H9 (cell line): ENCODE measurements around the gene SNX14. TPM values are rescaled to one million over a fixed set of nuclear protein-coding genes. Genes with fewer than 3 reads are reported as not detected.

Source experiments
- DNase-seq: peaks from one replicate; pipeline ENCODE4 v3.0.0-alpha.2; 2017
- H2AFZ ChIP-seq: one replicate; pipeline ENCODE4 v1.6.1; 2013; ENCODE audit warnings: mild to moderate bottlenecking, low read length, control low read depth, moderate library complexity
- H2AK5ac ChIP-seq: 2 replicates; pipeline ENCODE4 v1.6.1; 2013; ENCODE audit warnings: low read length, control low read depth, mixed read lengths; ENCODE audit not compliant: insufficient read length
- H2BK120ac ChIP-seq: one replicate; pipeline ENCODE4 v1.6.1; 2013; ENCODE audit warnings: low read depth, mild to moderate bottlenecking, low read length, control low read depth, inconsistent platforms; ENCODE audit not compliant: poor library complexity, severe bottlenecking
- H2BK12ac ChIP-seq: 2 replicates; pipeline ENCODE4 v1.6.1; 2013; ENCODE audit warnings: low read length, control low read depth, mixed read lengths, low read depth; ENCODE audit not compliant: insufficient read length
- H2BK15ac ChIP-seq: 2 replicates; pipeline ENCODE4 v1.6.1; 2013; ENCODE audit warnings: low read depth, low read length, control low read depth
- H2BK20ac ChIP-seq: one replicate; pipeline ENCODE4 v1.6.1; 2013; ENCODE audit warnings: low read depth, mild to moderate bottlenecking, low read length, control low read depth, inconsistent platforms; ENCODE audit not compliant: poor library complexity, severe bottlenecking
- H2BK5ac ChIP-seq: 2 replicates; pipeline ENCODE4 v1.6.1; 2013; ENCODE audit warnings: low read length, control low read depth, mixed read lengths; ENCODE audit not compliant: insufficient read length
- H3K14ac ChIP-seq: 2 replicates; pipeline ENCODE4 v1.6.1; 2013; ENCODE audit warnings: low read length, control low read depth; ENCODE audit not compliant: insufficient read depth
- H3K18ac ChIP-seq: 2 replicates; pipeline ENCODE4 v1.6.1; 2013; ENCODE audit warnings: low read depth, mild to moderate bottlenecking, mixed read lengths, low read length, control low read depth; ENCODE audit not compliant: insufficient read length
- H3K23ac ChIP-seq: 2 replicates; pipeline ENCODE4 v1.6.1; 2013; ENCODE audit warnings: low read length, control low read depth, mixed read lengths, low read depth; ENCODE audit not compliant: insufficient read length
- H3K23me2 ChIP-seq: 2 replicates; pipeline ENCODE4 v1.6.1; 2013; ENCODE audit warnings: low read depth, mild to moderate bottlenecking, mixed read lengths, low read length, control low read depth; ENCODE audit not compliant: insufficient read length, poor library complexity, severe bottlenecking
- H3K27ac ChIP-seq: 2 replicates; pipeline ENCODE4 v1.5.1; 2013; ENCODE audit warnings: low read length, control low read depth, mixed read lengths, low read depth; ENCODE audit not compliant: insufficient read length
- H3K27me3 ChIP-seq: 2 replicates; pipeline ENCODE4 v1.6.1; 2013; ENCODE audit warnings: low read length, control low read depth, inconsistent platforms; ENCODE audit not compliant: insufficient read depth
- H3K4ac ChIP-seq: 2 replicates; pipeline ENCODE4 v1.6.1; 2013; ENCODE audit warnings: low read depth, mild to moderate bottlenecking, control low read depth, inconsistent platforms, low read length, moderate library complexity
- H3K4me1 ChIP-seq: 2 replicates; pipeline ENCODE4 v1.6.1; 2013; ENCODE audit warnings: low read length, control low read depth, inconsistent platforms; ENCODE audit not compliant: insufficient read depth
- H3K4me2 ChIP-seq: 2 replicates; pipeline ENCODE4 v1.6.1; 2013; ENCODE audit warnings: low read length, control low read depth, mixed read lengths; ENCODE audit not compliant: insufficient read length, insufficient read depth
- H3K56ac ChIP-seq: 2 replicates; pipeline ENCODE4 v1.6.1; 2013; ENCODE audit warnings: low read depth, mild to moderate bottlenecking, mixed read lengths, low read length, control low read depth; ENCODE audit not compliant: insufficient read length
- H3K79me1 ChIP-seq: 2 replicates; pipeline ENCODE4 v1.6.1; 2013; ENCODE audit warnings: low read depth, mild to moderate bottlenecking, moderate library complexity, low read length, control low read depth, inconsistent platforms; ENCODE audit not compliant: insufficient read depth, poor library complexity, severe bottlenecking
- H3K79me2 ChIP-seq: 2 replicates; pipeline ENCODE4 v1.6.1; 2013; ENCODE audit warnings: low read length, control low read depth, inconsistent platforms; ENCODE audit not compliant: insufficient read depth
- H3K9ac ChIP-seq: 2 replicates; pipeline ENCODE4 v1.6.1; 2013; ENCODE audit warnings: low read length, control low read depth, mixed read lengths; ENCODE audit not compliant: insufficient read length; ENCODE audit errors: extremely low read depth
- H3K9me3 ChIP-seq: one replicate; pipeline ENCODE4 v1.6.1; 2013; ENCODE audit warnings: low read depth, low read length, inconsistent platforms; ENCODE audit not compliant: control insufficient read depth
- H3T11ph ChIP-seq: one replicate; pipeline ENCODE4 v1.6.1; 2013; ENCODE audit warnings: mild to moderate bottlenecking, low read length, control low read depth, inconsistent platforms
- H4K20me1 ChIP-seq: one replicate; pipeline ENCODE4 v1.6.1; 2013; ENCODE audit not compliant: control insufficient read depth, insufficient read length, insufficient read depth
- H4K5ac ChIP-seq: 2 replicates; pipeline ENCODE4 v1.6.1; 2013; ENCODE audit warnings: low read depth, mild to moderate bottlenecking, mixed read lengths, low read length, control low read depth; ENCODE audit not compliant: insufficient read length
- H4K8ac ChIP-seq: replicated peaks from 2 replicates; pipeline ENCODE4 v1.6.1; 2013; ENCODE audit warnings: low read length, control low read depth, mixed read lengths, low read depth; ENCODE audit not compliant: insufficient read length
- H4K91ac ChIP-seq: 2 replicates; pipeline ENCODE4 v1.6.1; 2013; ENCODE audit warnings: low read depth, mild to moderate bottlenecking, moderate library complexity, mixed read lengths, low read length, control low read depth; ENCODE audit not compliant: insufficient read length
- H3K27ac Mint-ChIP-seq, 3 experiments: 2 replicates in 2 of 3; 3 replicates in 1 of 3; pipeline ENCODE4 v1.8.0; 2020 to 2021; ENCODE audit warnings: mixed read lengths in 3 of 3, mild to moderate bottlenecking in 1 of 3, moderate library complexity in 1 of 3
- H3K27me3 Mint-ChIP-seq: 2 replicates; pipeline ENCODE4 v1.8.0; 2021; ENCODE audit warnings: low read depth, mild to moderate bottlenecking, moderate library complexity, mixed read lengths
- H3K36me3 Mint-ChIP-seq, 3 experiments: 2 replicates in 2 of 3; 3 replicates in 1 of 3; pipeline ENCODE4 v1.8.0; 2020 to 2021; ENCODE audit warnings: low read depth in 3 of 3, mixed read lengths in 3 of 3; ENCODE audit not compliant: insufficient read depth in 1 of 3
- H3K4me1 Mint-ChIP-seq, 2 experiments: 2 replicates each; pipeline ENCODE4 v1.8.0; 2020; ENCODE audit warnings: mixed read lengths in 2 of 2
- H3K4me3 Mint-ChIP-seq, 2 experiments: 2 replicates in 1 of 2; 3 replicates in 1 of 2; pipeline ENCODE4 v1.8.0; 2020 to 2021; ENCODE audit warnings: mild to moderate bottlenecking in 2 of 2, mixed read lengths in 2 of 2, moderate library complexity in 1 of 2
- H3K9me3 Mint-ChIP-seq, 2 experiments: 2 replicates in 1 of 2; 3 replicates in 1 of 2; pipeline ENCODE4 v1.8.0; 2020; ENCODE audit warnings: mild to moderate bottlenecking in 2 of 2, mixed read lengths in 2 of 2, moderate library complexity in 1 of 2
- WGBS: extraction: QIAGEN DNeasy Blood & Tissue Kit; methylation state at CpG from one replicate; pipeline ENCODE4 v1.1.7; 2013; ENCODE audit warnings: missing lambda C conversion rate, low lambda C conversion rate, mixed read lengths; ENCODE audit not compliant: insufficient read length; ENCODE audit errors: extremely low coverage; 5-methylcytosine and 5-hydroxymethylcytosine counted together
- total RNA-seq: library from RNA; stranded (reverse); gene quantifications from 2 replicates; pipeline ENCODE4 v1.2.1, GENCODE V29; 2021
- TF ChIP-seq, protein P1 (sequence below): fragments of 200-600 bp; sonication (generic); conservative IDR thresholded peaks from 3 replicates; pipeline ENCODE4 v1.8.0; 2021; ENCODE audit warnings: antibody characterized with exemption, mild to moderate bottlenecking

The SNX14 gene
- total RNA-seq, 1 experiment from 2014 or later, result 33.0 TPM

DNA sequence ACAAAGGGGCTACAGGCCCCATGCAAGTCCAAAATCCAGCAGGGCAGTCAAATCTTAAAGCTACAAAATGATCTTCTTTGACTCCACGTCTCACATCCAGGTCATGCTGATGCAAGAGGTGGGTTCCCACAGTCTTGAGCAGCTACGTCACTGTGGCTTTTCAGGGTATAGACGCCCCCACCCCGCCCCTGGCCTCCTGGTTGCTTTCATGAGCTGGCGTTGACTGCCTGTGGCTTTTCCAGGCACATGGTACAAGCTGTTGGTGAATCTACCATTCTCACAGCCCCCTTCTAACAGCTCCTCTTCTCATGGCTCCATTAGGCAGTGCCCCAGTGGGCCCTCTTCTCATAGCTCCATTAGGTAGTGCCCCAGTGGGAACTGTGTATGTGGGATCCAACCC is 96.8 kb downstream of the SNX14 start:
- H4K5ac ChIP-seq, result no peak overlapping the region
- TF ChIP-seq, protein P1, sequence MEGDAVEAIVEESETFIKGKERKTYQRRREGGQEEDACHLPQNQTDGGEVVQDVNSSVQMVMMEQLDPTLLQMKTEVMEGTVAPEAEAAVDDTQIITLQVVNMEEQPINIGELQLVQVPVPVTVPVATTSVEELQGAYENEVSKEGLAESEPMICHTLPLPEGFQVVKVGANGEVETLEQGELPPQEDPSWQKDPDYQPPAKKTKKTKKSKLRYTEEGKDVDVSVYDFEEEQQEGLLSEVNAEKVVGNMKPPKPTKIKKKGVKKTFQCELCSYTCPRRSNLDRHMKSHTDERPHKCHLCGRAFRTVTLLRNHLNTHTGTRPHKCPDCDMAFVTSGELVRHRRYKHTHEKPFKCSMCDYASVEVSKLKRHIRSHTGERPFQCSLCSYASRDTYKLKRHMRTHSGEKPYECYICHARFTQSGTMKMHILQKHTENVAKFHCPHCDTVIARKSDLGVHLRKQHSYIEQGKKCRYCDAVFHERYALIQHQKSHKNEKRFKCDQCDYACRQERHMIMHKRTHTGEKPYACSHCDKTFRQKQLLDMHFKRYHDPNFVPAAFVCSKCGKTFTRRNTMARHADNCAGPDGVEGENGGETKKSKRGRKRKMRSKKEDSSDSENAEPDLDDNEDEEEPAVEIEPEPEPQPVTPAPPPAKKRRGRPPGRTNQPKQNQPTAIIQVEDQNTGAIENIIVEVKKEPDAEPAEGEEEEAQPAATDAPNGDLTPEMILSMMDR, result no peak
- WGBS, result no CpG with 5 or more reads among the region's 5 CpGs
- Mint-ChIP-seq H3K4me1 (no peaks in the 10 kb centered on the region), H3K4me3 (no peak overlapping the region), H3K27me3 (no peaks in the 10 kb centered on the region), H3K9me3 (peaks cover 22 to 23% of the 10 kb centered on the region in 2 experiments), H3K27ac (no peak overlapping the region), H3K36me3 (peaks cover 5 to 23% (median 10%) of the 10 kb centered on the region in 3 experiments; a peak in 6 of 7 replicates)
- H2BK5ac ChIP-seq, result no peak overlapping the region
- no peak overlapping the region for H3K23ac ChIP-seq
- no peaks in the 10 kb centered on the region for H3K27me3 ChIP-seq
- H3K56ac ChIP-seq, result no peak overlapping the region
- H2AK5ac ChIP-seq, result no peak overlapping the region
- no peak for DNase-seq
- no peak overlapping the region for H2BK12ac ChIP-seq
- no peak overlapping the region for H2BK20ac ChIP-seq
- no peak overlapping the region for H3K18ac ChIP-seq
- H4K20me1 ChIP-seq, result no peaks in the 10 kb centered on the region
- no peaks in the 10 kb centered on the region for H3K79me2 ChIP-seq
- H3T11ph ChIP-seq, result no peak overlapping the region
- no peak overlapping the region for H2BK15ac ChIP-seq
- H3K9ac ChIP-seq, result no peak overlapping the region
- no peak overlapping the region for H3K4ac ChIP-seq
- H2AFZ ChIP-seq, result no peak overlapping the region
- no peak overlapping the region for H4K8ac ChIP-seq
- H2BK120ac ChIP-seq, result no peak overlapping the region
- H3K9me3 ChIP-seq, result no peaks in the 10 kb centered on the region
- no peak overlapping the region for H4K91ac ChIP-seq
- H3K4me1 ChIP-seq, result no peaks in the 10 kb centered on the region
- no peak overlapping the region for H3K4me2 ChIP-seq
- no peak overlapping the region for H3K27ac ChIP-seq
- H3K23me2 ChIP-seq, result no peaks in the 10 kb centered on the region
- no peaks in the 10 kb centered on the region for H3K79me1 ChIP-seq
- H3K14ac ChIP-seq, result no peak overlapping the region
